ENCODE data around the gene LMBR1. TPM values are rescaled to one million over a fixed set of nuclear protein-coding genes. Genes with fewer than 3 reads are reported as not detected.

The LMBR1 gene
- total RNA-seq, 2 experiments from 2014 or later = 47.5 to 50.4 TPM

GRCh38 chr7:156668130-156668741, 224.7 kb downstream of the LMBR1 start:
- no peak for DNase-seq
- Mint-ChIP-seq H3K9me3 (no peaks in the 10 kb centered on the region), H3K27me3 (no peaks in the 10 kb centered on the region), H3K4me1 (no peaks in the 10 kb centered on the region), H3K36me3 (no peaks in the 10 kb centered on the region), H3K4me3 (no peak overlapping the region), H3K27ac (no peak overlapping the region)

DNA sequence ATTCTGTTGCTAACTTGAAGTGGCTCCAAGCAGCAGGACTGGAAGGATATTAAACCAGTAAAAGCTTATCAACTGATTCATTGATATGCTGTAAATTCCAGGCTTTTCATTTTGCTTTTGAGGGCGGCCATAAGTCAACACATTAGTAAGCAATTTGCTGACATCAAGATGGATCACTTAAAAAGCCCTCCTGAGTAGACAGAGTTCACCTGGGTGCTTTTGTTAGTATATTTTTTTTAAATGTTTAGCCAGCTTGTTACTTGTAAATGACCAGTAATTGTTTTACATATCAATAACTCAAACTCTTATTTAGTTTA, 225.9 kb downstream of the LMBR1 start:
- Mint-ChIP-seq H3K36me3 (no peaks in the 10 kb centered on the region), H3K4me3 (no peak overlapping the region), H3K9me3 (no peaks in the 10 kb centered on the region), H3K27me3 (no peaks in the 10 kb centered on the region), H3K27ac (no peak overlapping the region), H3K4me1 (no peaks in the 10 kb centered on the region)
- no peak for DNase-seq

GRCh38 chr7:156666368-156667109, 226.4 kb downstream of the LMBR1 start:
- Mint-ChIP-seq H3K36me3 (no peaks in the 10 kb centered on the region), H3K27me3 (no peaks in the 10 kb centered on the region), H3K4me3 (no peak overlapping the region), H3K27ac (no peak overlapping the region), H3K9me3 (no peaks in the 10 kb centered on the region), H3K4me1 (no peaks in the 10 kb centered on the region)
- DNase-seq = no peak

DNA sequence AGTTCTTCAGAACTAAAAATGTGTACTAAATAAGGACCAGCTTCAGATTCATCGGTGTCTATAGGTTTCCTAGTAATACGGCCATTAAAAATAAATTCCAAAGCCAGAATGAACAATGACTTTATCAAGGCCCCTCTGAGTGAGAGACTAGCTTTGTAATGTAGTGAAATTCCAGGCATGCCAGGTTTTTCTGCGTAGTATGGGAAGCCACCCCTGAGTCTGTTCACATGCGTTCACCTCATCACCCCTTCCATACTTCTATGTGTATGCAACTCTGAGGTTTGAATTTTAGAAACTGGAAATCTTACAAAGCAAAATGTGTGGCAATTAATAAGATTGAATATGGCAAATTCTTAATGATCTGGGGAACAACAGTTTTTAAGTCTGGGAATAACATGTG, 227.9 kb downstream of the LMBR1 start:
- H3K36me3 Mint-ChIP-seq = no peaks in the 10 kb centered on the region
- no peaks in the 10 kb centered on the region for H3K27me3 Mint-ChIP-seq
- no peaks in the 10 kb centered on the region for H3K9me3 Mint-ChIP-seq

GRCh38 chr7:156662277-156662676, 230.7 kb downstream of the LMBR1 start:
- Mint-ChIP-seq H3K4me3 (no peak overlapping the region), H3K27me3 (peaks cover 12% of the 10 kb centered on the region), H3K9me3 (no peaks in the 10 kb centered on the region), H3K27ac (no peak overlapping the region), H3K4me1 (peaks cover 2% of the 10 kb centered on the region), H3K36me3 (no peaks in the 10 kb centered on the region)
- DNase-seq = no peak

More for the DNA sequence above, 227.9 kb downstream of the LMBR1 start:
- H3K4me3 Mint-ChIP-seq = no peak overlapping the region
- no peak overlapping the region for H3K27ac Mint-ChIP-seq
- H3K4me1 Mint-ChIP-seq = no peaks in the 10 kb centered on the region
- DNase-seq = no peak

DNA sequence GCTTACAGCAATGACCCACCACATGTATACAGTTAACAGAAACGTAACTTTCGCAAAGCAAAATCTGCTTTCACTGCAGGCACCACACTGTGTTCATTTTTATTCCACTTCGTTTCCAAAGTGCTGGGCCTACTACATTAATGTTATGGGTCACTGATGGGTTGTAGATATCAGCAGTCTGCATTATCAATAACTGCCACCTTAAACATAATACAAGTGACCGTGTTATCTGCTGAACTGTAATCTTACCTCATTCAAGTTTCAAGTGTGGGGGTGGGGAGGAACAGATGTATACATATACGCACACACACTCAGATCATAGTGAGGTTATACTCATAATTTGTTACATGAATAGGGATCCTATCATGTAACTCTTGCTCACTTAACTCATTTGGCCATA, 231.3 kb downstream of the LMBR1 start:
- Mint-ChIP-seq H3K27ac (no peak overlapping the region), H3K9me3 (no peaks in the 10 kb centered on the region), H3K27me3 (peaks cover 12% of the 10 kb centered on the region), H3K4me3 (no peak overlapping the region), H3K36me3 (no peaks in the 10 kb centered on the region), H3K4me1 (peaks cover 2% of the 10 kb centered on the region)
- DNase-seq = no peak

DNA sequence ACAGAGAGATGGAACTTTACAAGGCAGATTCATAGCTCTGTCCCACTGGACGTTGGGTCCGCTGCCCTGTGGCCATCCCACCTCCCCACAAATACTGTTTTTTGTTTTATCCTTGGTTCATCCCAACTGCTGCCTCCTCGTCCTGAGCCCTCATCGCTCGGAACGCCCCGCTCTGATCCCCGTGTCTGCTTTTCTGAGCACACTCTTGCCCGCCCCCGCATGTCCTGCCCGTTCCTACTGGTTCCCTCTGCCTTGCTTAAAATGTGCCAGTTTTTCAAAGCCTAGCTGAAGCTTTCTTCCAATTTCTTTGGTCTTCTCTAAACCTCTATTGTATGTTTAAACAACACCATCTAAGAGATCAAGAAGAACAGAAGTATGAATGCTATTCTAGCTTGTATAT, 233.0 kb downstream of the LMBR1 start:
- DNase-seq = no peak
- H3K4me1 Mint-ChIP-seq = peaks cover 5% of the 10 kb centered on the region
- peaks cover 12% of the 10 kb centered on the region for H3K27me3 Mint-ChIP-seq
- H3K27ac Mint-ChIP-seq = no peak overlapping the region
- H3K4me3 Mint-ChIP-seq = no peak overlapping the region
- H3K36me3 Mint-ChIP-seq = no peaks in the 10 kb centered on the region
- H3K9me3 Mint-ChIP-seq = no peaks in the 10 kb centered on the region

GRCh38 chr7:156659203-156659602, 233.8 kb downstream of the LMBR1 start:
- peaks cover 8% of the 10 kb centered on the region for H3K4me1 Mint-ChIP-seq

GRCh38 chr7:156657681-156658080, 235.3 kb downstream of the LMBR1 start:
- H3K9me3 Mint-ChIP-seq = no peaks in the 10 kb centered on the region
- H3K4me3 Mint-ChIP-seq = no peak overlapping the region
- H3K4me1 Mint-ChIP-seq = peaks cover 8% of the 10 kb centered on the region
- no peak for DNase-seq
- no peaks in the 10 kb centered on the region for H3K36me3 Mint-ChIP-seq
- H3K27me3 Mint-ChIP-seq = peaks cover 12% of the 10 kb centered on the region
- no peak overlapping the region for H3K27ac Mint-ChIP-seq

More at GRCh38 chr7:156659203-156659602, 233.8 kb downstream of the LMBR1 start:
- H3K36me3 Mint-ChIP-seq = no peaks in the 10 kb centered on the region
- H3K4me3 Mint-ChIP-seq = no peak overlapping the region
- no peak for DNase-seq
- no peaks in the 10 kb centered on the region for H3K9me3 Mint-ChIP-seq
- no peak overlapping the region for H3K27ac Mint-ChIP-seq
- peaks cover 12% of the 10 kb centered on the region for H3K27me3 Mint-ChIP-seq

DNA sequence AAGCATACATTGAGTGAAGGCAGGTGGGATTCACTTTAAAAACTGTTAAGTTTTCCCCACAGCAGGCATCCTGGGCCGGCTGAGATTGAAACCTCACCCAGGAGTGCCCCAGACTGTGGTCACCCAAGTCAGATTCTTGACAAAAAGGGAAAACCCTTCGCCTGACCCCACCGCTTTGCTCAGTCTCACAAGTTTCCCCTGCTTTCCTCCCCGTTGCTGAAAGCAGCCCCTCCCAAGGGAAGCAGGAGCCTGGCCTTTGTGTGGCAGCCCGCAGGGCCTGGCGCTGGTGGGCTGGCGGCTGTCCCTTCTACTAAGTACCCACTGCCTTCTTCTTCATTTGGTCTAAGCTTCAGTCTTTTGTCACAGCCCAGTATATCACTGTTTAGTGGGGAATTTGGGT, 236.4 kb downstream of the LMBR1 start:
- Mint-ChIP-seq H3K4me3 (no peak overlapping the region), H3K9me3 (no peaks in the 10 kb centered on the region), H3K27me3 (peaks cover 19% of the 10 kb centered on the region), H3K36me3 (no peaks in the 10 kb centered on the region), H3K27ac (no peak overlapping the region), H3K4me1 (peaks cover 8% of the 10 kb centered on the region)
- DNase-seq = no peak

DNA sequence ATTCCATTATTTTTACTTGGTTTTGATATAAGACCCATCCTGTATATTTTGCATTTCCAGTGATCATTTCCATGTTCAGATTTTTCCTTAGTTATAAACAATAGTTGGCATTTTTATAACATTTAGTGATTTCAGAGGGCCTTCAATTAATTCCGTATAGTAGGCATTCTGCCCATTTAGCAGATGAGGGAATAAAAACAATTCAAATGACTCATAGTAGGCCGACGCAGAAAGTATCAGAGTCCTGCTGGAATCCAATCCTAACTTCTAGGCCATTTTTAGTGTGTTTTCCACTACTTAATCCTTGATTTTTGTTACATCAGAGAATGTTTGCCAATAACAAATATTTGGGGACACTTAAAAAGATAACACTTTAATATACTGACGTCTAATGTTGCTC, 237.0 kb downstream of the LMBR1 start:
- Mint-ChIP-seq H3K4me3 (no peak overlapping the region), H3K27me3 (peaks cover 19% of the 10 kb centered on the region), H3K9me3 (no peaks in the 10 kb centered on the region), H3K27ac (no peak overlapping the region), H3K4me1 (peaks cover 8% of the 10 kb centered on the region), H3K36me3 (no peaks in the 10 kb centered on the region)
- no peak for DNase-seq

- peaks cover 8% of the 10 kb centered on the region for H3K4me1 Mint-ChIP-seq
- no peak for DNase-seq
- no peak overlapping the region for H3K27ac Mint-ChIP-seq
- no peak overlapping the region for H3K4me3 Mint-ChIP-seq
- H3K36me3 Mint-ChIP-seq = no peaks in the 10 kb centered on the region
- peaks cover 22% of the 10 kb centered on the region for H3K27me3 Mint-ChIP-seq
- H3K9me3 Mint-ChIP-seq = no peaks in the 10 kb centered on the region
Observed at GRCh38 chr7:156655251-156655650, 237.7 kb downstream of the LMBR1 start.

GRCh38 chr7:156654511-156655234, 238.3 kb downstream of the LMBR1 start:
- H3K27ac Mint-ChIP-seq = no peak overlapping the region
- H3K4me3 Mint-ChIP-seq = no peak overlapping the region
- DNase-seq = no peak
- H3K4me1 Mint-ChIP-seq = peaks cover 8% of the 10 kb centered on the region
- H3K27me3 Mint-ChIP-seq = peaks cover 28% of the 10 kb centered on the region
- H3K9me3 Mint-ChIP-seq = no peaks in the 10 kb centered on the region
- no peaks in the 10 kb centered on the region for H3K36me3 Mint-ChIP-seq

DNA sequence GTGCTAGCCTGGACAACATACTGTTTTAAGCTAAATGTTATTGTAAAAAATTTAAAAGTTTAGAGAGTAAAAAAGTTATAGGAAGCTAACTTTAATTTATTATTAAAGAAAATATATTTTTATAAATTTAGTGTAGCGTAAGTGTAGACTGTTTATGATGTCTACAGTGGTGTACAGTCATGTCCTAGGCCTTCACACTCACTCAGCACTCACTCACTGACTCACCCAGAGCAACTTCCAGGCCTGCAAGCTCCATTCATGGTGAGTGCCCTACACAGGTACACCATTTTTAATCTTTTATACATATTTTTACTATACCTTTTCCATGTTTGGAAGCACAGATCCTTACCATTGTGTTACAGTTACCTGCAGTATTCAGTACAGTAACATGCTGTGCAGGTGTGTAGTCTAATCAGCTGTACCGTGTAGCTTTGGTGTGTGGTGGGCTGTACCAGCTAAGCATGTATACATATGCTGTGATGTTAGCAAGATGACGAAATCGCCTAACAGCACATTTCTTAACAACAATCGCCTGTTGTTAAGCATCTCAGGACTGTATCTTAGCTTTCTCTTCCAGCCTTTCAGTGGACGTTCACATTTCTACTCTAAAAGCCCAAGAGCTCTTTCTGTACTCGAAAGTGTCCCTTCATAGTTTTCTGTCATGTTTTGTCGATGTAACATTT, 240.0 kb downstream of the LMBR1 start:
- Mint-ChIP-seq H3K9me3 (no peaks in the 10 kb centered on the region), H3K4me1 (peaks cover 6% of the 10 kb centered on the region), H3K36me3 (no peaks in the 10 kb centered on the region), H3K27ac (no peak overlapping the region), H3K4me3 (no peak overlapping the region), H3K27me3 (peaks cover 39% of the 10 kb centered on the region)
- DNase-seq = no peak

GRCh38 chr7:156651474-156651873, 241.5 kb downstream of the LMBR1 start:
- Mint-ChIP-seq H3K27me3 (peaks cover 45% of the 10 kb centered on the region), H3K36me3 (no peaks in the 10 kb centered on the region), H3K9me3 (no peaks in the 10 kb centered on the region)

More at GRCh38 chr7:156651474-156651873, 241.5 kb downstream of the LMBR1 start:
- Mint-ChIP-seq H3K27ac (no peak overlapping the region), H3K4me3 (no peak overlapping the region), H3K4me1 (peaks cover 6% of the 10 kb centered on the region)
- no peak for DNase-seq
